Panc1 (cell line): ENCODE measurements around the gene HTRA2. TPM values are rescaled to one million over a fixed set of nuclear protein-coding genes. Genes with fewer than 3 reads are reported as not detected.

Source experiments
- ATAC-seq: fragments of 200-7000 bp; cut with Tn5 transposase; 2 replicates; pipeline ENCODE4 v1.9.1; 2020; ENCODE audit warnings: mild to moderate bottlenecking, moderate library complexity
- BruUV-seq: library from RNA; stranded (reverse); fragments of 400-500 nt; replicated peaks from 2 replicates; lab custom pipeline; 2021; lab: Mats Ljungman, UMichigan
- CTCF ChIA-PET: fragments of 300-600 bp; sonication (Branson Sonifier 250); formaldehyde crosslinking; loops from one replicate; lab custom pipeline; 2022; ENCODE audit warnings: antibody characterized with exemption; lab: Charles Lee
- POLR2A ChIA-PET: fragments of 300-600 bp; sonication (Branson Sonifier 250); formaldehyde crosslinking; loops from one replicate; lab custom pipeline; 2022; ENCODE audit warnings: antibody characterized with exemption; lab: Charles Lee
- DNase-seq: peaks from one replicate; pipeline ENCODE4 v3.0.0-alpha.2; 2010; ENCODE audit warnings: low read depth, low spot score
- H3K27ac ChIP-seq: 2 replicates; pipeline ENCODE4 v1.5.1; 2011; ENCODE audit warnings: mild to moderate bottlenecking, low read length, inconsistent platforms
- H3K27me3 ChIP-seq: fragments of 200-500 bp; sonication (Bioruptor generic); 2 replicates; pipeline ENCODE4 v1.6.0; 2014; ENCODE audit warnings: low read length, inconsistent platforms; ENCODE audit not compliant: control insufficient read depth, insufficient read depth
- H3K36me3 ChIP-seq: fragments of 200-500 bp; sonication (Bioruptor generic); 2 replicates; pipeline ENCODE4 v1.5.1; 2014; ENCODE audit warnings: inconsistent platforms, mild to moderate bottlenecking, low read length, moderate library complexity; ENCODE audit not compliant: control insufficient read depth, insufficient read depth
- H3K4me1 ChIP-seq: 2 replicates; pipeline ENCODE4 v1.5.1; 2011; ENCODE audit warnings: inconsistent platforms, mild to moderate bottlenecking, low read length, moderate library complexity; ENCODE audit not compliant: control insufficient read depth, insufficient read depth
- H3K4me3 ChIP-seq, 2 experiments: 2 replicates each; pipeline ENCODE4 v1.5.1; 2011 to 2012; ENCODE audit warnings: low read depth in 2 of 2, low read length in 2 of 2, mild to moderate bottlenecking in 2 of 2, inconsistent platforms in 1 of 2, moderate library complexity in 1 of 2
- H3K9me3 ChIP-seq: fragments of 200-500 bp; sonication (Bioruptor generic); 2 replicates; pipeline ENCODE4 v1.5.1; 2014; ENCODE audit warnings: low read depth, mild to moderate bottlenecking, inconsistent platforms, low read length, moderate library complexity; ENCODE audit not compliant: control insufficient read depth, insufficient read depth
- CTCF ChIP-seq: fragments of 450-650 bp; IDR thresholded peaks from 2 replicates; pipeline ENCODE4 v1.5.1; 2017; ENCODE audit warnings: mild to moderate bottlenecking
- POLR2AphosphoS5 ChIP-seq: IDR thresholded peaks from 2 replicates; pipeline ENCODE4 v1.6.1; 2012; ENCODE audit warnings: mild to moderate bottlenecking, low read depth, low read length, moderate library complexity
- REST ChIP-seq, 2 experiments: IDR thresholded peaks; 2 replicates each; pipeline ENCODE4 v1.6.1; 2011 to 2012; ENCODE audit warnings: low read depth in 2 of 2, control low read depth in 1 of 2, low read length in 1 of 2, mild to moderate bottlenecking in 1 of 2, moderate library complexity in 1 of 2; ENCODE audit not compliant: insufficient read depth in 1 of 2
- SIN3A ChIP-seq: IDR thresholded peaks from 2 replicates; pipeline ENCODE4 v1.6.1; 2012; ENCODE audit warnings: low read depth, mild to moderate bottlenecking, low read length, moderate library complexity, borderline replicate concordance; ENCODE audit not compliant: insufficient read depth
- TCF7L2 ChIP-seq: IDR thresholded peaks from 2 replicates; pipeline ENCODE4 v1.6.1; 2011; ENCODE audit warnings: mild to moderate bottlenecking, low read depth, low read length, inconsistent platforms
- in situ Hi-C: cut with HindIII; loops from 2 replicates; pipeline ENCODE4 v1.10.0; 2016; ENCODE audit warnings: low sequenced_read_pairs, low pct_unique_long_range_greater_than_20kb
- intact Hi-C: fragments of 100-400 bp; cut with micrococcal nuclease; formaldehyde crosslinking; loops from one replicate; pipeline ENCODE4 v1.10.0; 2022; ENCODE audit not compliant: unreplicated experiment
- total RNA-seq: library from RNA; stranded (reverse); gene quantifications from one replicate; pipeline ENCODE4 v1.2.1, GENCODE V29; 2021; ENCODE audit not compliant: unreplicated experiment

The HTRA2 gene
- total RNA-seq, 1 experiment from 2014 or later = 21.2 TPM

GRCh38 chr2:74510272-74510671, 19.5 kb upstream of the HTRA2 start:
- Histone ChIP-seq H3K27me3 (no peaks in the 10 kb centered on the region), H3K36me3 (peaks cover 4% of the 10 kb centered on the region; the same call in 1 of the 2 replicates), H3K4me3 (no peak overlapping the region), H3K27ac (no peak overlapping the region), H3K4me1 (peaks cover 11% of the 10 kb centered on the region), H3K9me3 (no peaks in the 10 kb centered on the region)
- no peak for TF ChIP-seq CTCF
- TF ChIP-seq POLR2AphosphoS5 = no peak
- TF ChIP-seq REST (IDR thresholded peaks at IDR 0.05; ENCODE audit: insufficient read depth in 1 of 2, low read depth in 2 of 2, low read length in 1 of 2) = no peak
- TF ChIP-seq SIN3A = no peak
- TF ChIP-seq TCF7L2 = no peak
- BruUV-seq = no TSS peak
- in situ Hi-C loops = no loop called here
- POLR2A ChIA-PET = interaction anchor here (0.6 to 0.7 kb wide), 3 partner anchors 8 to 27 kb away, joined by 3 to 6 read pairs (median 3); partner anchors contain the start of genes CCDC142 and TTC31
- CTCF ChIA-PET = interaction anchor here (0.6 kb wide), 1 partner anchor 67 kb away, joined by 4 read pairs; no protein-coding TSS in a partner anchor
- DNase-seq (no peak), ATAC-seq (no peak)
- intact Hi-C loops = no loop called here

- no peaks in the 10 kb centered on the region for H3K9me3 ChIP-seq
- H3K4me1 ChIP-seq = peaks cover 4% of the 10 kb centered on the region
- no peak for TF ChIP-seq POLR2AphosphoS5
- no peak for TF ChIP-seq SIN3A
- TF ChIP-seq TCF7L2 = no peak
- TF ChIP-seq CTCF = no peak
- no peak for TF ChIP-seq REST (IDR thresholded peaks at IDR 0.05; ENCODE audit: insufficient read depth in 1 of 2, low read depth in 2 of 2, low read length in 1 of 2)
- intact Hi-C loops (no loop called here), in situ Hi-C loops (no loop called here)
- no peak overlapping the region for H3K4me3 ChIP-seq
- peaks cover 4% of the 10 kb centered on the region; the same call in 1 of the 2 replicates for H3K36me3 ChIP-seq
- ChIA-PET CTCF (no interaction called here), POLR2A (no interaction called here)
- no peak for DNase-seq
- no peaks in the 10 kb centered on the region for H3K27me3 ChIP-seq
- ATAC-seq = no peak
- no TSS peak for BruUV-seq
- no peak overlapping the region for H3K27ac ChIP-seq
Observed at GRCh38 chr2:74511104-74511989, 18.4 kb upstream of the HTRA2 start.
